Hepatocyte (in vitro differentiated cells): ENCODE data around the gene RNPS1. TPM values are rescaled to one million over a fixed set of nuclear protein-coding genes. Genes with fewer than 3 reads are reported as not detected.

Source experiments
- DNase-seq: peaks from one replicate; pipeline ENCODE4 v3.0.0-alpha.2; 2016; ENCODE audit warnings: low spot score
- H2AFZ ChIP-seq: fragments of 200-600 bp; sonication (generic); 2 replicates; pipeline ENCODE4 v1.6.0; 2016; ENCODE audit warnings: antibody characterized with exemption, mild to moderate bottlenecking
- H3K27ac ChIP-seq: fragments of 200-600 bp; sonication (generic); 2 replicates; pipeline ENCODE4 v1.5.1; 2016; ENCODE audit warnings: mild to moderate bottlenecking
- H3K27me3 ChIP-seq: fragments of 200-600 bp; sonication (generic); 2 replicates; pipeline ENCODE4 v1.6.1; 2016
- H3K36me3 ChIP-seq: fragments of 200-600 bp; sonication (generic); replicated peaks from 2 replicates; pipeline ENCODE4 v1.5.1; 2016; ENCODE audit warnings: low read depth; ENCODE audit not compliant: insufficient read depth
- H3K4me1 ChIP-seq: fragments of 200-600 bp; sonication (generic); 2 replicates; pipeline ENCODE4 v1.5.1; 2016; ENCODE audit warnings: mild to moderate bottlenecking, moderate library complexity; ENCODE audit not compliant: insufficient read depth
- H3K4me2 ChIP-seq: fragments of 200-600 bp; sonication (generic); 2 replicates; pipeline ENCODE4 v1.6.0; 2016
- H3K4me3 ChIP-seq: fragments of 200-600 bp; sonication (generic); 2 replicates; pipeline ENCODE4 v1.5.1; 2016; ENCODE audit warnings: mild to moderate bottlenecking
- H3K79me2 ChIP-seq: fragments of 200-600 bp; sonication (generic); 2 replicates; pipeline ENCODE4 v1.6.0; 2017; ENCODE audit warnings: mild to moderate bottlenecking
- H3K9me2 ChIP-seq: fragments of 200-600 bp; sonication (generic); replicated peaks from 2 replicates; pipeline ENCODE4 v1.6.0; 2017; ENCODE audit warnings: mild to moderate bottlenecking; ENCODE audit not compliant: insufficient read depth
- H3K9me3 ChIP-seq: fragments of 200-600 bp; sonication (generic); 2 replicates; pipeline ENCODE4 v1.5.1; 2016; ENCODE audit warnings: low read depth, mild to moderate bottlenecking
- H4K20me1 ChIP-seq: fragments of 200-600 bp; sonication (generic); 2 replicates; pipeline ENCODE4 v1.6.0; 2016; ENCODE audit warnings: mild to moderate bottlenecking; ENCODE audit not compliant: insufficient read depth, poor library complexity, severe bottlenecking
- CTCF ChIP-seq: fragments of 200-600 bp; sonication (generic); IDR thresholded peaks from 2 replicates; pipeline ENCODE4 v1.5.1; 2016; ENCODE audit warnings: antibody characterized with exemption, mild to moderate bottlenecking; ENCODE audit not compliant: poor library complexity
- EZH2 ChIP-seq: fragments of 200-600 bp; sonication (generic); IDR thresholded peaks from 2 replicates; pipeline ENCODE4 v1.6.1; 2016; ENCODE audit warnings: antibody characterized with exemption, mild to moderate bottlenecking, borderline replicate concordance
- EZH2phosphoT487 ChIP-seq: fragments of 200-600 bp; sonication (generic); IDR thresholded peaks from one replicate; pipeline ENCODE4 v1.6.1; 2018; ENCODE audit warnings: antibody characterized with exemption, mild to moderate bottlenecking, low read depth, moderate library complexity; ENCODE audit not compliant: unreplicated experiment, severe bottlenecking
- WGBS: methylation state at CpG from one replicate; pipeline ENCODE4 v1.1.6; 2016; ENCODE audit warnings: low lambda C conversion rate; ENCODE audit errors: missing lambda C conversion rate; 5-methylcytosine and 5-hydroxymethylcytosine counted together
- polyA plus RNA-seq: library from polyadenylated mRNA; unstranded; fragments of >200 nt; fragmentation: Nextera tagmentation; extraction: Ambion mirVana; gene quantifications from 2 replicates; pipeline ENCODE4 v1.2.1, GENCODE V29; 2016
- total RNA-seq: library from RNA; depleted of rRNA; stranded (reverse); fragments of >200 nt; gene quantifications from 2 replicates; pipeline ENCODE4 v1.2.3, GENCODE V29; 2014

Gene RNPS1
- total and polyA plus RNA-seq, 2 experiments from 2014 or later = 128 to 198 TPM

- H3K36me3 ChIP-seq = no peaks in the 10 kb centered on the region
- peaks cover 16% of the 10 kb centered on the region for H3K4me1 ChIP-seq
- H3K9me3 ChIP-seq = no peaks in the 10 kb centered on the region
- H3K27me3 ChIP-seq = no peaks in the 10 kb centered on the region
- peaks cover 30% of the 10 kb centered on the region for H3K79me2 ChIP-seq
- no peak for DNase-seq
- 63% methylated on average over 22 of the region's 24 CpGs for WGBS
- peaks cover 8% of the 10 kb centered on the region for H4K20me1 ChIP-seq
- no peak within 1 kb of the TSS for H2AFZ ChIP-seq
- TF ChIP-seq EZH2 = no peak
- TF ChIP-seq EZH2phosphoT487 = no peak
- no peak for TF ChIP-seq CTCF
- no peak within 1 kb of the TSS for H3K4me2 ChIP-seq
- H3K9me2 ChIP-seq = no peaks in the 10 kb centered on the region
- no peak within 1 kb of the TSS for H3K4me3 ChIP-seq
- no peak within 1 kb of the TSS for H3K27ac ChIP-seq
These were observed 57.2 kb downstream of the RNPS1 start, which contains the start of gene BRICD5 for GRCh38 chr16:2210386-2211365. BRICD5 (minus strand) TSS chr16:2210863; CDS start chr16:2210833, 30 bp downstream.

- Histone ChIP-seq H3K27me3 (no peaks in the 10 kb centered on the region), H3K27ac (no peak overlapping the region), H3K79me2 (peaks cover 31% of the 10 kb centered on the region), H2AFZ (no peak overlapping the region), H3K4me3 (no peak overlapping the region), H4K20me1 (peaks cover 8% of the 10 kb centered on the region), H3K9me2 (no peaks in the 10 kb centered on the region), H3K4me2 (no peak overlapping the region), H3K4me1 (peaks cover 16% of the 10 kb centered on the region), H3K36me3 (no peaks in the 10 kb centered on the region), H3K9me3 (no peaks in the 10 kb centered on the region)
- DNase-seq = no peak
- TF ChIP-seq CTCF (no peak), EZH2phosphoT487 (no peak), EZH2 (no peak)
- WGBS = 97% methylated on average over 16 of the region's 17 CpGs
These were observed 58.0 kb downstream of the RNPS1 start for GRCh38 chr16:2210009-2210332.

GRCh38 chr16:2209258-2210008 lies 58.5 kb downstream of the RNPS1 start:
- Histone ChIP-seq H3K4me1 (peaks cover 16% of the 10 kb centered on the region), H3K4me3 (no peak overlapping the region), H3K79me2 (peaks cover 31% of the 10 kb centered on the region), H3K4me2 (no peak overlapping the region), H3K36me3 (no peaks in the 10 kb centered on the region), H3K9me2 (no peaks in the 10 kb centered on the region), H4K20me1 (peaks cover 8% of the 10 kb centered on the region), H3K27ac (no peak overlapping the region), H3K9me3 (no peaks in the 10 kb centered on the region), H3K27me3 (no peaks in the 10 kb centered on the region), H2AFZ (no peak overlapping the region)
- WGBS = 90% methylated on average over 29 of the region's 29 CpGs
- TF ChIP-seq EZH2phosphoT487 (no peak), EZH2 (no peak), CTCF (no peak)
- DNase-seq = no peak
